HuH-7 (cell line): ENCODE results near the gene PRCD.

ENCODE experiments used
- DNase-seq: peaks from one replicate; pipeline ENCODE4 v3.0.0; 2011; ENCODE audit warnings: low spot score

Gene PRCD, protein sequence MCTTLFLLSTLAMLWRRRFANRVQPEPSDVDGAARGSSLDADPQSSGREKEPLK

DNA sequence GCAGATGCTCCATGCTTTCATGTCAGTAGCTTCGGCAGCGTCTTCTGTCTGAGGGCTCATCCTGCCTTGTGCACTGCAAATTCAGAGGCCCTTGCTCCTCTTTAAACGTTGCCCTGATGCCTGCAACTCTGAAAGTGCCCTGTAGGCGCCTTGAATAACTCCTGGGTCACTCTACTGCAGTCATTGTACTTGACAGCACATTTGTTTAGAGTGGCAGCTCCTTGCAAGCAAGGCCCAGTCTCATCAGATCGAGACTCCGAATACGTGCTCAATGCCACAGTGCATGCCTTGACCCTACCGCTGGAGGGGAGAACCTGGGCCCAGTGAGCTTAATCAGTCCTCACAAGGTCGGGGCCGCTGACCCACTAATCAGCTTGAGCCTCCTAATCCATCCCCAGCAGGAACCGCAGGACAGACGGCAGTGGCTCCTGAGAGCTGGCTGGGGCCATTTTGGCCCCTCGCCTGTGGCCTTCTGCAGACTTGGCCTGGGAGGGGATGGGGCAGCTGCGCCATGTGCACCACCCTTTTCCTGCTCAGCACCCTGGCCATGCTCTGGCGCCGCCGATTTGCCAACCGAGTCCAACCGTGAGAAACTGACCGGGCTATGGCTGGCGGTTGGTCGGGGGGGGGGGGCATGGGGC, at the start of gene PRCD:
Gene PRCD, plus strand, starts transcription at position 414 of the 641 bp plus-strand sequence. Its CDS starts 98 bp downstream, at position 512.
- DNase-seq: no peak

DNA sequence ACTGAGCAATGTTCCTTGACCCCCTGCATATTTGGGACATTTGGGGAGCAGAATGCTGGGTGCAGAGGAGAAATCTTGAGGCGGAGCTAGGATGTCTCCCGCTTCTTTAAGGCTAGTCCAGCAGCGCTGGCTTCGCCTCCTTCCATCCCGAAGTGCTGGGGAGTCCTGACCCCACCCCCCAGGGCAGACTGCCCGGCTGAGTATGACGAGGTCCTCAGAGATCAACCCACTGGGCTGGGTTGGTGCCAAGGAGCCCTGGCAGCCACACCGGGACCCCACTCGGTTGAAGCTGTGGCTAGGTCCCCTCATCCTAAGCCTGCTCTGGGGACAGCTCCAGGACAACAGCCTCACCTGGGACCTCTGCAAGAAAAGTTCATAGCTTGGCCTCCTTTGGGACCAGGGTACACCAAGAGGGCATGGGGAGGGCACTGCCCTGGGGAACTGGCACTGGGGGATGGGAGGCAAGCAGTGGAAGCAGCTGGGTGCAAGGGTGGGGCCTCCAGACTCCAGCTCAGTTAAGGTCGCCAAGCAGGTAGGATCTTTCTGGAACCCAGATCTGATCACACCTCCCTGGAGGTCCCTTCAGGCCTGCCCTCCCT, 49.6 kb upstream of the PRCD start:
- no peak for DNase-seq

DNA sequence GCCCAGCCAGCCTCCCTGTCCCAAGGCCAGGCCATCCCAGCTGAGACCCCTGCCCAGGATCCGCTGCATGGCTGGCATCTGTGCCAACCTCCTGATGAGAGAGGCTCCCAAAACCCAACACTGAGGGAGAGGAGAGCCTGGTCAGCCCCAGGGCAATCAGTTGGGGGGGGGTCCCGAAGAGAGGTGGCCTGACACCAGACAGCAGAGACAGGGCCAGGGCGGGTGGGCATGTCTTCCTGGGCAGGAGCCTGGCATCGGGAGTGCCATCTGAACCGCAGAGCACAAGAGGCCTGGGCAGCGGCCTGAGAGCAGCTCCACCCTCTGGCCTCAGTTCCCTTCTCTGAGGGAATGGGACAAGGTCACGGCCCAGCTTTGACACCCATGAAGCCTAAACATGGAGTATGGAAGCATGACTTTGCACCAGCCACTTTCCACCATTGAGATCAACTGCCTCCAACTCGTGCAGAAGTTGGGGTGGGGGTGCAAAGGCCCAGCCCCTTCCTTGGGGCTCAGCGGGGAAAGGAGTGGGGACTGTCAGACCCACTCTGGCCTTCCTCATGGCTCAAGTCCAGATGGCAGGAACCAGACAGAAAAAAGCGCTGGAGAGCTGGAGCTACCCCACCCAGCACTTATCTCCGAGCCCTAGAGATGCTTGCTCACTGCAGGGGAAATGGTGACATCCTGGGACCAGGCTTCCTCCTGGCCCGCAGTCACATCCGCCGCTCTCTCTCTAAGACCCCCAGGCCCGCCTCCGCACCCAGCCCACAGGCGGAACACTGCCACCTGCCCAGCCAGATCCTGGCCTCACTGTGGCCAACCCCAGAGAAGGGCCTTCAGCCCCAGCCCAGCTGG, 48.3 kb upstream of the PRCD start:
- no peak for DNase-seq

DNA sequence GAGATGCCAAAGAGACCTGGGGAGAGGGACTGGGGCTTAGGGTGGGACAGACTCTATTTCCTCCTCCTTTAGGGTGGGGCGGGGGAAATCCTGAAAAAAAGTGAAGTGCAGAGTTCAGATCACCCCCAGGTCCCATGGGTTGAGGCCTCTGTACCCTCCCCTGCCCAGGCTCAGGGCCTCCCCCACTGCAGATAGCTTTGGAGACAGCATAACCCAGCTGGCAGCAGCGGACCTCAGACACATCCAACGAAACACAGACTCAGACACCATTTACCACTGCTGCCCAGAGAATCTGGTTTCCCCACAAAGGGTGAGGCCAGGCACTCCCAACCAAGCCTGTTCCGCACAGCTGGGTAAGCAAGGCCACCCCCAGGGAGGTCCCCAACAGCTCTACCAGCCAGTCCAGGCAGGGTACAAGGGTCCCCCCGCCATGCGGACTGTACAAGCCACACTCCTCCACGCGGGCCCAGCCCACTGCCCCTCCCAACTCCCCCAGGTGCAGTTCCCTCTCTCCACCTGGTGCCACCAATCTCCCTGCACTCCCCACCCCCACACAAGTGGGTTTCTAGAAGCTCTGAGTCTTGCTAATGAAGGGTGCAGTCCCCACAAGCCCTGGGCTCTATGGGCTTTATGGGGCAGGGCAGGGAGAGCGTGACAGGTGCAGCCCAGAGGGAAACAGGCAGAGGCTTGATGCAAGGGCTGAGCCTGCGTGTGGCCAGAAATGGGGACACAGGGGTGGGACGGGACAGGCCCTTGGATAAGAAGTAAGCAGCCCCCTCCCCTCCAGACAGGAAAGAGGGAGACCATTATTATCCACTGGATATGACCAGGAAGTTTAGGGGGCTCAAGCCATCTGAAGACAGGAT, 47.5 kb upstream of the PRCD start:
- no peak for DNase-seq

DNA sequence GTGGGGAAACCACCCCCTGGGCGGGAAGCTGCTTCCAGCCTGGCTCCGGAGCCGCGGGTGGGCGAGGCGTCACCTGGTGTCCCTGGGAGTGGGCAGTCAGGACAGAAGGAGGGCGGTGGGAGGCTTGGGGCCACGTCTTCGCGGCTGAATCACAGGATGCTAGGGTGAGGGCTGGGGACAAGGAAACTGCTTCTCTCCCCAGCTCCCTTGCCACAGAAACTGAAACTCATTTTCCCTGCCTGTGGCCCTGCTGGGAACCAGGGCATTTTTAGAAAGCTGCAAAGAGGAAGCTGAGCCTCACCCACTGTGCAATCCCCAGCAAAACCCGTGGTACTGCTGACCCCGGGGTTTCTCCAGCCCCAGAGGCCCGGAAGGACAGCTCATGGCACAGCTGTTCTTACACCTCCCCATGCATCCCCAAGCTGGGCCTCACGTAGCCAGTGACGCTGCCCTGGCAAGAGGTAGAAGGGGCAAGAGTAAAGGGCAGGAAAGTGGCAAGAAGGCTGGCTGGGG, 46.8 kb upstream of the PRCD start:
- DNase-seq: no peak

DNA sequence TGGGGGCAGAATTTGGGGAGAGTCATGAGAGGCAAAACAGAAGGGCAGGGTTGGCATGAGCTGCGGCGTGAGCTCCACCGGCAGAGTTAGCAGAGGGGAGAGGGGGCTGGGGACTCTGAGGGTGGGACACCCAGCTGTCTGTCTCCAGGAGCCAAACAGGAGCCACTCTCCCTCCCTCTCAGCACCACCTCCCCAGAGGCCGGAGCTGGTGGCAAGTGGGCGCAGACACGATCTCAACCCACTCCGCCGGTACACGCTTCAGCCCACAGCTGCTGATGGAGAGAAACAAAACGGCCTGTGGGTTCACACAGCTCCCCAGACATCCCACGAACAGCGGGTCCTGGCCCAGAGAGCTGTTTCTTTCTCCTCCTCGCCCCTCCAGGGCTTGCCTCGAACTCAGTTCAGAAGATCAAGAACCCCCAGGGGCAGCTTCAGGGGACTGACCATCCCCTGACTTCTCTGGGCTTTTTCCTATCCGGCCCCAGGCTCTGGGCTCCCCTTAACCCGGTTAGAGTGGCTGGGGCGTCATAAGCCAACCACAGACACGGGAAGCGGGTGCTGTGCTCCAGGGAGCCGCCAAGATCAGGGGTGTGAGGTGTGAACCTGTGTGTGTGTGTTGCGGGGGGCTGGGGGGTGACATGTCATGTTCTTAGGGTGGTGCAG, 46.2 kb upstream of the PRCD start:
- DNase-seq: no peak

DNA sequence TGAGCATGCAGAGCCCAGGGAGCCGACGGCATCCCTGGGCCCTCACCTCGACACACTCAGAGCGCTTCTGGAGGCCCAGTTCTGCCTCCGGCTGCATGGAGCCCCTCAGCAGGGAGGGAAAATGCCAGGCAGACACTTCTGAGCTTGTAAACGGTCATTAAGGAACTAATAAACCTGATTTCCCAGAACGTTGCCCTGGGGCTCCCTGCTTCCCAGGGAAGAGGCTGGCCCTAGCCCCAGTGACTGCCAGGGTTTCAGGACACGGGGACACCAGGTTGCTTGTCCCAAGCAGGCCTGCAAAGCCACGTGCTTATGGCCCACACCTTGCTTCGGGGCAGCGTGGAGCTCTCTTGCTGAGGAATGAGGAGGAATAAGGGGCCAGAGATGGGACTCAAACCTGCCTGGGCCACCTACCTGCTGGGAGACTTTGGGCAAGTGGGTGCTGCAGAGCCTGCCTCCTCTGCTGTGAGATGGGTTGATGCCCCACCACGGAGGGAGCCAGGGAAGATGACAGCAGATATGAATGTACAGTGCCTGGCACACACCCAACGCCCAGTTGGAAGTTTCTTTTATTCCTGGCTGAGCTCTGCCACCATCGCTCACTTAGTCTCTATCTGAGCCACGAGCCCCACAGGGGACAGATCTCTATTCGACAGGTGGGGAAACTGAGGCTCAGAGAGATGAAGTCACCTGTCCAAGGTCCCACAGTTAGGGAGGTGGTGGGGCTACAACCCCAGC, 44.0 kb upstream of the PRCD start:
- DNase-seq: no peak

DNA sequence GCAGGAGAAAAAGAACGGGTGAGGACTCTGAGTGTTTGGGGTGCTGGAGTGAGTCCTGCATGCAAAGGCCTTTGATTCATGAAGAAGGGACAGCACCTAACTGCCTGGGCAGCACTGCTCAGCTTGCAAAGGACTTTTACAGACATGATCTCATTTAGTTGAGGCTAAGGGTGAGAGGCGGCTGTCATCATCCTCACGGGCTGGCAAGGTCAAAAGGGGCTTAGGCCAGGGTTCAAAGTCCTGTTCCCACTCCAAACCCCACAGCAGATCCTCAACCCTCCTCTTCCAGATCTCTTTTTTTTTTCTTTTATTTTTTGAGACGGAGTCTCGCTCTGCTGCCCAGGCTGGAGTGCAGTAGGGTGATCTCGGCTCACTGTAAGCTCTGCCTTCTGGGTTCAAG, 43.4 kb upstream of the PRCD start:
- no peak for DNase-seq

DNA sequence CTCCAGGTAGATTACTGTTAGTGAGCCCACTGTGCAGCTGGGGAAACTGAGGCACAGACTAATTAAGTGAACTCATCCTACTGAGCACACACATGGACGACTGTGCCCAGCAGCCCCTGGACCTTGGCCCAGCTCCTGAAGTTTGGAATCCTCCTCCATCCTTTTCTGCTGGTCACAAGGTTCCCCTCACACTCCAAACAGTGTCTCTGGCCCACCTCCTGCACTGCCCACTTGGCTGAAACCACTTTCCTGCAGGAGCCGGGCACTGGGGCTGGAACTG, 42.2 kb upstream of the PRCD start:
- no peak for DNase-seq

DNA sequence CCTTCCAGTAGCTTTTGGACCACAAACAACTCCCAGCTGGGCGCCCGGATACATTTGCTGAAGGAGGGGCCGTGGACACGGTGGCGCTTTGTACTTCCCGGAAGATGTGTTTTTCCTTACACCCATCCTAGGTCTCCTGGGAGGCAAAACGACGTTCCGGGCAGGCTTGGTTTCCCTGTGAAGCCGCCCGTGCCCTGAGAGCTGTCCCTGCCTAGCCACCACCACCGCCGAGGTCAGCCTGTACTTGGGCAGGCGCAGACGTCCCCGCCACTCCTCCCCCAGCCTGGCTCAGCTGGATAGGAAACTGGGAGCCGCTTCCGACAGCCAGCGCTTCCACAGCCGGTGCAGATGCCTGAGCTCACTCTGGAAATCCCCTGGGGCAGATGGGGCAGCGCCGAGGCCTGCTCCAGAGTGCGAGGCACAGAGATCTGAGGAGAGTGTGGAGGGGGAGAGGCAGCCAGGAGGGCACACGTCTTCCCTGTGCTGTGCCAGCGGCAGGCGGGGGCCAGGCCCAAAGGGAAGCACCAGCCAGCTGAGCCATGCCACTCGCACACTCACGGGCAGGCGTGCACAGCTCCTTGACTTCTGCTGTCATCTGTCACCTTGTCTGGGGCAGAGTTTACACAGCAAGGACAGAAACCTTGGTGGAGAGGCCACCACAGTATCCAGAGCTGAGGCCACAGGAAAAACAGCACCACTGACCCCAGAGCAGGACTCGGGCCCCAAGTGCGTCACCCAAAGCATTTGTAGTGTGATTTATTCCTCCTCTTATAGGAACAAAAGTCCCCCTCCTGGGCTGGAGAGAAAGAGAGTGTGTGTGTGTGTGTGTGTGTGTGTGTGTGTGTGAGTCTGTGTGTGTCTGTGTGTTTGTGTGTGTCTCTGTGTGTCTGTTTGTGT, 41.6 kb upstream of the PRCD start:
- DNase-seq: no peak

DNA sequence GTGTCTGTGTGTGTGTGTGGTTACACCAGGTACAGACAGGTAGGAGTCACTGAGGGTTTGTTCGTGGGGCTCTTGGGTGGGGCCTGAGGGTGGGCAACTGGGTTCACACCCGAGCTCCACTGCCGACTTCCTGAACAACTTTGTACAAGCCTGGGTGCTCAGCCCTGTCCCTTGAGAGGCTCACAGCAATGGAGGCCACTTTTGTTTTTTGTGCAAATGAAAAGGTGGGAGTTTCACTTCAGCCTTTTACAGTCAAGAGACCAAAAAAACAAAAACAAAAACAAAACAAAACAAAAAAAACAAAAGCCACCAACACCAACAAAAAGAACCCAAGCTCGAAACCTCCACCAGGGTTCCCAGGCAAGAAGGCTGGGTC, 41.0 kb upstream of the PRCD start:
- no peak for DNase-seq

DNA sequence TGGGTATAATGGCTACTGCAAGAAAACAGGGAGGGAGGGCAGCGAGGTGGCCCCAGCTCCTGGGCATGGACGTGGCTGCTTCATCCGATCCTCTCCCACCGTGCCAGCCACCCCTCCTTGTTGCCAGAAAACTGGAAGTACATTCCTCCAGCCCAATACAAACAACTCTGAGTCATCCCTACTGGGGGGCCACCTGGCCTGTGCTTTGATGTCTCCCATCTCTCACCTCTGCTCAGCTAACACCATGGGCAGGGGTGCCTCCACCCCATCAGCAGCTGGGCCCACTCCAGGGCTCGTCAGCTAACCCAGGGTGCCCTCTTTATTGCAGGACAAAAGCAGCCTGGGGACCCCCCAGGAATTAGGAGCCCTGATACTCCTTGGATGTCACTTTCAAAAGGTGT, 40.6 kb upstream of the PRCD start:
- no peak for DNase-seq

DNA sequence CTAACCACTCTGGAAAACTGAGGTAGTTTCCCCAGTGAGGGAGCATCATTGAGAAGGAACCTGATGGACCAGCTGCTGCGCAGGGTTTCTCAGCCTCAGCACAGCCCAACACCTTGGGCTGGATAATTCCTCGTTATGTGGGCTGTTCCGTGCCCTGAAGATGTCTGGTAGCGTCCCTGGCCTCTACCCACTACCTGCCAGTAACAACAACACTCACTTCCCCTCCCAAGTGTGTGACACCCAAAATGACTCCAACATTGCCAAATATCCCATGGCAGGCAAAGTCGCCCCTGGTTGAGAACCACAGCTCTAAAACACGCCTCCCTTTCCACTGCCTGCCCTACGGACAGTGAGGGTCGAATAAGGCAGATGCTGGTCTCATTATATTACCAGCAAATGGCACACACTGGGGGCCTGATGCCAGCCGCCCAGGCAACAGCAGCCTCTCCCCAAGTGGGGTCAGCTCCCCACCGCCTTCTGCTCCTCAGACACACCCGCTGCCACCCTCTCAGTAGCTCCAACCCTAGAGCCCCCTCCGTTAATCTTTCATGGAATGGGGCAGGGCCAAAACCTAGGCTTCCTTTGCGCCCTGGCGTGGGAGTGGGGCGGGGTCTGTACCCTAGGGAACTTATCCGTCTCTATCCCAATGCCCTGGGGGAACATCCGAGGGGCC, 39.6 kb upstream of the PRCD start:
- no peak for DNase-seq

DNA sequence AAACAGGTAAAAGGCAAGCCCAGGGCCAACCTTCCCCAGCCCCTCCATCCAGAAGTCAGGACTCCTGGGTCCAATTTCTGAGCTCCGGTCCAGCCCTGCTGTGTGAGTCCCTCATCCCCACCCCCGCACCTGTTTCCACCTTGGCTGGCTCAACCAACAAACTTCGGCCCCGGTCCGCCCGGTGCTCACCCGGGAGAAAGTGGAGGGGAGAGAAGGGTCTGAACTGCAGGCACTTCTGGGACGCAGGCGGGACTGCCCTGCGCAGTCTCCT, 39.2 kb upstream of the PRCD start:
- DNase-seq: no peak

DNA sequence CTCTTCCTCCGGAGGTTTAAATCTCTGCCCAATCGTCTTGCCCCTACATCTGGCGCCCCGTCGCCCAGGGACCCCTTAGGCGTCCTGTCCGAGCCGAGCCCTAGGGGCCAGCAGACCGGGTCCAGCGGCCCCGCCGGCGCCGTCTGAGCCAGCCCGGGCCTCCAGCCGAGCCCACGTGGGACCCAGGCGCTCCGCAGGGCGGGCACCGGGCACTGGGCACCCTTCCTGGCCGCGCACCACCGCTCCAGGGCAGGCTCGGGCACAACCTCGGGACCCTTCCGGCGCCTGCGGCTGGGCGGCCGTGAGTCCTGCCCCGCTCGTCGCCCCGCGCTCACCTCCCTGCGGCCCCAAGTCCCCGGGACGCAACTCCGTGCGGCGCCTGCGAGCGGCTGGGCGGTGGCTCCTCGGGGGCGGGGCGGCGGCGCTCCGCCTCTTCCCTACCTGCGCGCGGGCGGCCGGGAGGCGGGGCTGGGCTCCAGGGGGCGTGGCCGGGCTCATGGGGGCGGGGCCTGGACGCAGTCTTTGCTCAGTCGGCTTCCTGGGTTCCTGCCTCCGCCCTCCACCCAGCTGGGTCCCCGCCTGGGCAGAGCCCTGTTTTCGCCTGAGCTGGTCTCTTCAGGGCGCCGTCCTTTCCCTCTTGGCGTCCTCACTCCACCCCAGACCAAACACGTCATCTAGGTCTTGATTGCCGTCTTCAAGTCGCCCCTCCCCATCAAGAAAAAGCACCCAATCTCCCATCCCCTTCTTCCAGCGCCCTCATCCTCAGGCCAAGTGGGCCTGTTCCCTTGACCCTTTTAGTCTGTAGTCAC, 38.6 kb upstream of the PRCD start, which contains the start of gene RHBDF2:
Gene RHBDF2, minus strand, starts transcription at position 406 of the 809 bp plus-strand sequence. CDS start 19,899 bp downstream, outside the sequence.
- peak; percentile 98 for DNase-seq

DNA sequence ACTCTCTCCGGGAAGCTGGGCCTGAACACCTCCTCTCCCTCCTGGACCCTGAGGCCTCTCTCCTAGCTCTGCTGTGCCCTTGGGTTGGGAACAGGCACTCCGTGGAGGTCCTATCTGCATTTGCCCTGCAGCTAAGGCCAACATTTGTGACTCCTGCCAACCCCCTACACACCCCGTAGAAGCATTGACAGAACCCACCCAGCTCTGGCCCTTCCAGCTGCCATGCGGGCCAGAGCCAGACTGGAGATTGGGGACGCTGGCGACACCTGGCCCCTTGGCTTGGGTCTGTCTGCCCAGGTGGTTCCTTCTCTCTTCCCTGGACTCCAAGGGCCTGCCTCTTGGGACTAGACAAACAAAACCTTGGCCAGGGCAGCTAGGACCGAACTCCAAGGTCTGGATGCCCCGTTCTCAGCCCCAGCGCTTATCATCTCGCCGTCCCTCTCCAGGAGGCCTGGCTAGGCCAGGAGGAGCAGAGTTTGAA, 38.0 kb upstream of the PRCD start:
- DNase-seq: no peak

DNA sequence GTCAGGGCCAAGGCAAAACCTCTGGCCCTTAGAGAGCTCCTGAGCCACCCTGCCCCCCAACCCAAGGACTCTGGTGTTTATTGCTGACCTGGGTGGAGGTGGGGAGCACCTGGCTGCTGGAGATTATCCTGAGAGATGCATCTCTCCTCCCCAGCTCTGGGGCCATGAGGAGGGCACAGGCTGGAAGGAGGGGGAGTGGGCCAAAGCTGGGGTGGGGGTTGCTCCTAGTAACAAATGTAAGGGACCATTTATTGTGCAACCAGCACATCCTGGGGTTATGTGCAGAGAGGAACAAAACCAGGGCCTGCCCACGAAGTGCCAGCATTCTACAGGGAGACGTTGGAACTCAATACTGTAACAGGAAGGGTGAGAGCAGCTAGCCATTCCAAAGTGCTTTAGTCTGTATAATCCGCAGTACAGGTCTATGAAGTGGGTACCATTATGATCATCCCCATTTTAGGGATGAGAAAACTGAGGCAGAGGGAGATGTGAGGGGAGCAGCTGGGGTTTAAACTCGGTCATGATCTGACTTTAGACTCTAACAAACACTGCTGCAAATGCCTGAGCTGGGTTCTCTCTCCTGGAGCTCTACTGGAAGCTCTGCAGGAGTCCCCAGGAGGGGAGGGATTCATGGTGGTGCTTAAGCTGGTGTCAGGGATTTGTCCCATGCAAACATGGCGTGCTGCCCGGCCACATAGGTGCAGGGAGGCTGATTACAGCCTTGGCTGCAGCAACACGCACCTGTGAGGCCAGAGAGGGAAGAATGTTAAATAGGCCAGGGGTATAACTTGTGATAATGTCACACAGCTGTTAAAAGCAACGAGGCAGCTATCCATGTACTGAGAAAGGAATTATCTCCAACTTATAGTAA, 37.3 kb upstream of the PRCD start:
- no peak for DNase-seq
